ENCODE measurements around the gene AFAP1.

GRCh38 chr4:7907142-7907541, 32.5 kb downstream of the AFAP1 start:
- no peak for TF ChIP-seq CTCF (IDR thresholded peaks at IDR 0.05)
- no peak for TF ChIP-seq POLR2A (IDR thresholded peaks at IDR 0.05)
- no peak for TF ChIP-seq POLR2AphosphoS5 (IDR thresholded peaks at IDR 0.05)
- TF ChIP-seq EP300 (IDR thresholded peaks at IDR 0.05; ENCODE audit: low read depth): no peak

Measured in transverse colon (tissue), 4 donors.